CD4-positive, alpha-beta T cell treated with Interleukin-17A for 4 hours (primary cell): ENCODE measurements around the gene SLC2A8.

Experiments
- DNase-seq: peaks from one replicate; pipeline ENCODE4 v3.0.0-alpha.2; 2020; ENCODE audit warnings: mixed read lengths

Gene SLC2A8

GRCh38 chr9:127403507-127404192, 6.7 kb downstream of the SLC2A8 start:
- no peak for DNase-seq

GRCh38 chr9:127404631-127405030, 7.7 kb downstream of the SLC2A8 start:
- no peak for DNase-seq

GRCh38 chr9:127405344-127406125, 8.6 kb downstream of the SLC2A8 start:
- no peak for DNase-seq

- no peak for DNase-seq
These were observed 10.0 kb downstream of the SLC2A8 start for GRCh38 chr9:127406799-127407491.

GRCh38 chr9:127407492-127407843, 10.5 kb downstream of the SLC2A8 start:
- DNase-seq = no peak

- no peak for DNase-seq
These were observed 14.2 kb downstream of the SLC2A8 start for GRCh38 chr9:127411122-127411521.

GRCh38 chr9:127415141-127415540, 18.2 kb downstream of the SLC2A8 start:
- no peak for DNase-seq

- DNase-seq = no peak
These were observed 18.7 kb downstream of the SLC2A8 start for GRCh38 chr9:127415657-127416056.

- DNase-seq = no peak
These were observed 20.4 kb downstream of the SLC2A8 start for GRCh38 chr9:127417131-127418036.

- peak; percentile 61 for DNase-seq
These were observed 21.1 kb downstream of the SLC2A8 start for GRCh38 chr9:127418037-127418471.

- no peak for DNase-seq
These were observed 22.4 kb downstream of the SLC2A8 start for GRCh38 chr9:127419348-127419747.

- no peak for DNase-seq
These were observed 24.1 kb downstream of the SLC2A8 start for GRCh38 chr9:127421057-127421456.

GRCh38 chr9:127422133-127422782, 25.3 kb downstream of the SLC2A8 start:
- no peak for DNase-seq

GRCh38 chr9:127422787-127423186, 25.8 kb downstream of the SLC2A8 start:
- DNase-seq = no peak

GRCh38 chr9:127423476-127423933, 26.5 kb downstream of the SLC2A8 start:
- DNase-seq = no peak

GRCh38 chr9:127423934-127424675, 27.1 kb downstream of the SLC2A8 start, which contains the start of gene ZNF79:
Gene ZNF79, plus strand, starts transcription at chr9:127424382. Its CDS starts 406 bp downstream, at chr9:127424788.
- DNase-seq = peak; percentile 92

GRCh38 chr9:127424676-127424999, 27.7 kb downstream of the SLC2A8 start:
- DNase-seq = peak; percentile 50

- no peak for DNase-seq
These were observed 29.8 kb downstream of the SLC2A8 start for GRCh38 chr9:127426756-127427155.

GRCh38 chr9:127428348-127428747, 31.4 kb downstream of the SLC2A8 start:
- DNase-seq = no peak

- no peak for DNase-seq
These were observed 33.4 kb downstream of the SLC2A8 start for GRCh38 chr9:127430415-127430814.
